Calu3 (cell line): ENCODE data around the gene ABI2. TPM values are rescaled to one million over a fixed set of nuclear protein-coding genes. Genes with fewer than 3 reads are reported as not detected.

Source experiments
- BruUV-seq: library from RNA; stranded (reverse); fragments of 400-500 nt; replicated peaks from 2 replicates; lab custom pipeline; 2021; lab: Mats Ljungman, UMichigan
- CTCF ChIA-PET: fragments of 300-600 bp; sonication (Branson Sonifier 250); formaldehyde crosslinking; loops from one replicate; lab custom pipeline; 2022; ENCODE audit warnings: antibody characterized with exemption; lab: Charles Lee
- DNase-seq: peaks from one replicate; pipeline ENCODE4 v3.0.0; 2022
- H3K27ac Mint-ChIP-seq: one replicate; pipeline ENCODE4 v1.8.0; 2022; ENCODE audit warnings: mixed read lengths; ENCODE audit not compliant: unreplicated experiment
- H3K27me3 Mint-ChIP-seq: one replicate; pipeline ENCODE4 v1.8.0; 2022; ENCODE audit warnings: mixed read lengths; ENCODE audit not compliant: unreplicated experiment
- H3K36me3 Mint-ChIP-seq: one replicate; pipeline ENCODE4 v1.8.0; 2022; ENCODE audit warnings: mild to moderate bottlenecking, moderate library complexity, mixed read lengths; ENCODE audit not compliant: insufficient read depth, unreplicated experiment
- H3K4me1 Mint-ChIP-seq: one replicate; pipeline ENCODE4 v1.8.0; 2022; ENCODE audit warnings: mild to moderate bottlenecking, low read depth, mixed read lengths; ENCODE audit not compliant: unreplicated experiment
- H3K4me3 Mint-ChIP-seq: one replicate; pipeline ENCODE4 v1.8.0; 2022; ENCODE audit warnings: mild to moderate bottlenecking, low read depth, moderate library complexity, mixed read lengths; ENCODE audit not compliant: unreplicated experiment
- H3K9me3 Mint-ChIP-seq: one replicate; pipeline ENCODE4 v1.8.0; 2022; ENCODE audit warnings: low read depth, mixed read lengths; ENCODE audit not compliant: unreplicated experiment
- intact Hi-C: fragments of 100-400 bp; cut with micrococcal nuclease; formaldehyde crosslinking; loops from one replicate; pipeline ENCODE4 v1.10.0; 2022; ENCODE audit not compliant: unreplicated experiment
- total RNA-seq: library from RNA; stranded (reverse); gene quantifications from 2 replicates; pipeline ENCODE4 v1.2.3, GENCODE V29; 2022
- TF ChIP-seq, protein P1 (sequence below): fragments of 200-600 bp; IDR thresholded peaks from one replicate; pipeline ENCODE4 v1.8.0; 2022; ENCODE audit warnings: antibody characterized with exemption; ENCODE audit not compliant: unreplicated experiment

ABI2 gene
- total RNA-seq, 1 experiment from 2014 or later, result 79.6 TPM

DNA sequence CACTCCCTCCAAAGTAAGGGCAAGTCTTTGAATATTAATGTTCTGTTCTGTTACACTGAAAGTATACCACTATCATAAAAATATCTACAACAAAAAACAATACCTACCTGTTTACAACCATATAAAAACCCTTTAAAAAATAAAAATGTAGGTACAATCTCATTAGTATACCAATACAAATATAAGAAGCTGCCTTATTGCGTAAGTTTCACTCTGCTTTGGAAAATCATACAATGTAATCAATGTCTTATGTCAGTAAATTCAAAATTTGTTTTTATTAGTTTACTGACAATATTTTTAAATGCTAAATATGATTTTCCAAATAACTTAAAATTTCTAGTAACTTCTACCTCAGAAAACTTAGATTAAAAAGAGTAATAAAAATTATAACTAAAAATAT is 134.1 kb downstream of the ABI2 start:
- Mint-ChIP-seq H3K9me3 (no peaks in the 10 kb centered on the region), H3K27me3 (no peaks in the 10 kb centered on the region), H3K4me1 (no peaks in the 10 kb centered on the region), H3K27ac (no peak overlapping the region), H3K36me3 (peaks cover 61% of the 10 kb centered on the region), H3K4me3 (no peak overlapping the region)
- CTCF ChIA-PET, result no interaction called here
- intact Hi-C loops, result no loop called here
- BruUV-seq, result no TSS peak
- DNase-seq, result no peak
- TF ChIP-seq, protein P1, sequence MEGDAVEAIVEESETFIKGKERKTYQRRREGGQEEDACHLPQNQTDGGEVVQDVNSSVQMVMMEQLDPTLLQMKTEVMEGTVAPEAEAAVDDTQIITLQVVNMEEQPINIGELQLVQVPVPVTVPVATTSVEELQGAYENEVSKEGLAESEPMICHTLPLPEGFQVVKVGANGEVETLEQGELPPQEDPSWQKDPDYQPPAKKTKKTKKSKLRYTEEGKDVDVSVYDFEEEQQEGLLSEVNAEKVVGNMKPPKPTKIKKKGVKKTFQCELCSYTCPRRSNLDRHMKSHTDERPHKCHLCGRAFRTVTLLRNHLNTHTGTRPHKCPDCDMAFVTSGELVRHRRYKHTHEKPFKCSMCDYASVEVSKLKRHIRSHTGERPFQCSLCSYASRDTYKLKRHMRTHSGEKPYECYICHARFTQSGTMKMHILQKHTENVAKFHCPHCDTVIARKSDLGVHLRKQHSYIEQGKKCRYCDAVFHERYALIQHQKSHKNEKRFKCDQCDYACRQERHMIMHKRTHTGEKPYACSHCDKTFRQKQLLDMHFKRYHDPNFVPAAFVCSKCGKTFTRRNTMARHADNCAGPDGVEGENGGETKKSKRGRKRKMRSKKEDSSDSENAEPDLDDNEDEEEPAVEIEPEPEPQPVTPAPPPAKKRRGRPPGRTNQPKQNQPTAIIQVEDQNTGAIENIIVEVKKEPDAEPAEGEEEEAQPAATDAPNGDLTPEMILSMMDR, result no peak

GRCh38 chr2:203463266-203463678 is 135.1 kb downstream of the ABI2 start:
- Mint-ChIP-seq H3K4me1 (peaks cover 2% of the 10 kb centered on the region), H3K9me3 (no peaks in the 10 kb centered on the region), H3K27ac (no peak overlapping the region), H3K4me3 (no peak overlapping the region), H3K36me3 (peaks cover 56% of the 10 kb centered on the region), H3K27me3 (no peaks in the 10 kb centered on the region)
- CTCF ChIA-PET, result interaction anchor here (0.6 kb wide), 1 partner anchor 31 kb away, joined by 4 read pairs; no protein-coding TSS in a partner anchor
- no TSS peak for BruUV-seq
- intact Hi-C loops, result loop anchor here (1.0 kb wide), 1 partner anchor 34 kb away; no protein-coding TSS in a partner anchor
- TF ChIP-seq, protein P1, result no peak
- DNase-seq, result no peak

DNA sequence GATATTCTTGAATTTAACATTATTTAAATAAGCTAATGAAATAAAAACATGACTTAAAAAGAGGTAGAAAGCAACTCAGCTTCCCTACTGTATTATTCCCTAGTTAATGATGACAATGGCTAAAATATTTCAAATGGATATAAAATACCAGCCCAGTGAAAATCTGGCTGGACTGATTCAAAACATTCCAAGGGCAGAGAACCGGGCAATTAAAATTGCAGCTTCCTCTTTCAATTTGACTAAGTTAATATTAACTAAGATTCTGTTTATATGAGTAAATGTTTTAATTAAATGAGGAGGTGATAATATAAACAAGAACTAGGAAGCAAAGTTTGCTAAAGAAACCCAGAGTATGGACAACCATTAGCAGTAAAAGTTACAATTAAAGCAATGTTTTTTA is 141.4 kb downstream of the ABI2 start:
- H3K27me3 Mint-ChIP-seq, result no peaks in the 10 kb centered on the region
- peaks cover 24% of the 10 kb centered on the region for H3K4me1 Mint-ChIP-seq
- H3K27ac Mint-ChIP-seq, result peak overlapping the region; percentile 67
- no peak overlapping the region for H3K4me3 Mint-ChIP-seq
- CTCF ChIA-PET, result interaction anchor here (1.5 kb wide), 1 partner anchor 346 kb away, joined by 3 read pairs; no protein-coding TSS in a partner anchor
- TF ChIP-seq, protein P1, result no peak
- no TSS peak for BruUV-seq
- no peak for DNase-seq
- intact Hi-C loops, result no loop called here
- no peaks in the 10 kb centered on the region for H3K9me3 Mint-ChIP-seq
- H3K36me3 Mint-ChIP-seq, result peaks cover 52% of the 10 kb centered on the region

- DNase-seq, result peak; percentile 22
- TF ChIP-seq, protein P1, result no peak
- Mint-ChIP-seq H3K27ac (peak overlapping the region; percentile 67), H3K4me1 (peaks cover 24% of the 10 kb centered on the region), H3K36me3 (peaks cover 56% of the 10 kb centered on the region), H3K27me3 (no peaks in the 10 kb centered on the region), H3K9me3 (no peaks in the 10 kb centered on the region), H3K4me3 (no peak overlapping the region)
- CTCF ChIA-PET, result no interaction called here
- intact Hi-C loops, result no loop called here
- BruUV-seq, result no TSS peak
These were observed 142.2 kb downstream of the ABI2 start for GRCh38 chr2:203470371-203470770.
